Anterior cingulate cortex (tissue), 58 donors: ENCODE data around the gene RAVER2.
"Not testable (repeated sequence)": the region's sequence is repeated elsewhere in the genome, so short reads cannot be mapped to it uniquely, and the experiment has no call there.

ENCODE experiments used
- DNase-seq, 58 donors: peaks; one replicate each; lab custom pipeline; 2025; lab: John Stamatoyannopoulos, UW

The RAVER2 gene

DNA sequence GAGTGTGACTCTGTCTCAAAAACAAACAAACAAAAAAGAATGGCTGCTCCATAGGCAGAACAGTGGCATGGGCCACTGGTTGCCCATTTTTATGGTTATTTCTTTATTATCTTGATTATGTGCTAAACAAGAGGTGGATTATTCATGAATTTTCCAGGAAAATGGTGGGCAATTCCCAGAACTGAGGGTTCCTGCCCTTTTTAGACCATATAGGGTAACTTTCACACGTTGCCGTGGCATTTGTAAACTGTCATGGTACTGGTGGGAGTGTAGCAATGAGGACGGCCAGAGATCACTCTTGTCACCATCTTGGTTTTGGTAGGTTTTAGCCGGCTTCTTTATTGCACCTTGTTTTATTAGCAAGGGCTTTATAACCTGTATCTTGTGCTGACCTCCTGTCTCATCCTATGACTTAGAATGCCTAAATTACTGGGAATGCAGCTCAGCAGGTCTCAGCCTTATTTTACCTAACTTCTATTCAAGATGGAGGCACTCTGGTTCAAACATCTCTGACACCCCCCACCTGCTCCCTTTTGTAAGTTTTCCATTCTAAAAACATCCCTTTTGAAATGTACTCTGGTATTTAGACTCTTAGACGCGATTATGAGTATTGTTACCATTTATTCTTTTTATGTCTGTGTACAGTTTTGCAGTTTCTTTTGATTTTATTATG lies 57.1 kb downstream of the RAVER2 start:
- DNase-seq, result no peak

DNA sequence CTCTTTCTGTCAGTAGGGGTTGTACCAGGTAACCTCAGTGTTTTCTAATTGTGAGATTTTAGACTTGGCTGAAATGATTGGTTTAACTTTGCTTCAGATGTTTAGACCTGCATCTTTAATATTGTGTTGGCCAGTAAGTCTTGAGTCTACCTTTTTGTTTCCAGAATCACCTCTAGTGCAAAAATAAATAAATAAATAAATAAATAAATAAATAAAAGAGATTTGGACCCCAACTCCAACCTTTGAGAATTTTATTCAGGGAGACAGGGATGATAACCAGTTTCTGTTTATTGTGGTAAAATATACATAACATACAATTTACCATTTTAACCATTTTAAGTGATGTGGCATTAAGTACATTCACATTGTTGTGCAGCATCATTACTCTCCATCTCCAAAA lies 64.4 kb downstream of the RAVER2 start:
- DNase-seq, result no peak

DNA sequence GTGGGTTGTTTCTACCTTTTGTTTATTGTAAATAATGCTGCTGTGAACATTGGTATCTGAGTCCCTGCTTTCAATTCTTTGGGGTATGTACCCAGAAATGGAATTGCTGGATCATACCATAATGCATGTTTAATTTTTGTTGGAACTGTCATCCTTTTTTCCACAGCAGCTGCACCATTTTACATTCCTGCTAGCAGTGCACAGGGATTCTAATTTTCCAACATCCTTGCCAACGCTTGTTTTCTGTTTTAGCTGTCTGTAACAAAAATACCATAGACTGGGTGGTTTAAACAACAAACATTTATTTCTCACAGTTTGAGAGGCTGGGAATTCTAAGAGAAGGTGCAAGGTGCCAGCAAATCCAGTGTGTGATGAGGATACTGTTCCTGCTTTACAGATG lies 65.1 kb downstream of the RAVER2 start:
- no peak for DNase-seq

DNA sequence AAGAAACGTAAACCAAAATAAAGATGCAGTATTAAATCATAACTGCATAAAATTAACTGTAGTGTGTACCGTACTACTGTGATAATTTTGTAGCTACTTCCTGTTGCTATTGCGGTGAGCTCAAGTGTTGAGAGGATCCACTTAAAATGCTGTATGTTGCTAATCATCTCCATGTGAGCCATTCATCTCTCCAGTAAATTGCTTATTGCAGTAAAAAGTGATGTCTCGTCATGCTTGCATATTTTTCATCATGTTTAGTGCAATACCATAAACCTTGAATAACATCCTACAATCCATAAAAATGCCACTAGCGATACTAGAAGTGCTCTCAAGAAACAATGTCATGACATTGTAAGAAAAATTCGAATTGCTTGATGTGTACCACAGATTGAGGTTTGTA lies 66.3 kb downstream of the RAVER2 start:
- DNase-seq, result no peak

DNA sequence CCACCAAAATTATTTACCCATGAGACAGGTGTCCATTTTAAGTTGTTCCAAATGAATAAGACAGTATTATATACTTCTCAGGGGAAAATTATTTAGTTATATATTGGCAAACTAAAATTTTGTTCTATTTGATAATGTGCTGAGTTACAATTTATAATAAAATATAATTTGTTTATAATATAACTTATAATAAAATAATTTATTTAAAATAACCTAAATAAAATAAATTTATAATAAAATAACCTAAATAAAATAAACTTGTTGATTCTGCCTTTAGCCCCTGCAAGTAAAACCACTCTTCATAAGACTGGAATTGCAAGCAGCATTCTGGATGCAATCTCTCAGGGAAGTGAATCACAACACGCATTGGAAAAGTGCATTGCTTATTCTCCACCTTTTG lies 69.6 kb downstream of the RAVER2 start:
- DNase-seq, result no peak

DNA sequence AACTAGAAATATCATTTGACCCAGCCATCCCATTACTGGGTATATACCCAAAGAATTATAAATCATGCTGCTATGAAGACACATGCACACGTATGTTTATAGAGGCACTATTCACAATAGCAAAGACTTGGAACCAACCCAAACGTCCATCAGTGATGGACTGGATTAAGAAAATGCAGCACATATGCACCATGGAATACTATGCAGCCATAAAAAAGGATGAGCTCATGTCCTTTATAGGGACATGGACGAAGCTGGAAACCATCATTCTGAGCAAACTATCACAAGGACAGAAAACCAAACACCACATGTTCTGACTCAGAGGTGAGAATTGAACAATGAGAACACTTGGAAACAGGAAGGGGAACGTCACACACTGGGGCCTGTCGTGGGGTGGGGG lies 72.5 kb downstream of the RAVER2 start:
- DNase-seq, result not testable (repeated sequence)

DNA sequence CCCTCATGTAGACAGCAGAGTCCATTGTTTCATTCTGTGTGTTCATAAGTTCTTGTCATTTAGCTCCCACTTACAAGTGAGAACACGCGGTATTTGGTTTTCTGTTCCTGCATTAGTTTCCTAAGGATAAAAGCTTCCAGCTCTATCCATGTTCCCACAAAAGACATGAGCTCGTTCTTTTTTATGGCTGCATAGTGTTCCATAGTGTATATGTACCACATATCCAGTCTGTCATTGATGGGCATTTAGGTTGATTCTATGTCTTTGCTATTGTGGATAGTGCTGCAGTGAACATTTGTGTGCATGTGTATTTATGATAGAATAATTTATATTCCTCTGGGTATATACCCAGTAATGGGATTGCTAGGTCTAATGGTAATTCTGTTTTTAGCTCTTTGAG lies 75.7 kb downstream of the RAVER2 start:
- not testable (repeated sequence) for DNase-seq

DNA sequence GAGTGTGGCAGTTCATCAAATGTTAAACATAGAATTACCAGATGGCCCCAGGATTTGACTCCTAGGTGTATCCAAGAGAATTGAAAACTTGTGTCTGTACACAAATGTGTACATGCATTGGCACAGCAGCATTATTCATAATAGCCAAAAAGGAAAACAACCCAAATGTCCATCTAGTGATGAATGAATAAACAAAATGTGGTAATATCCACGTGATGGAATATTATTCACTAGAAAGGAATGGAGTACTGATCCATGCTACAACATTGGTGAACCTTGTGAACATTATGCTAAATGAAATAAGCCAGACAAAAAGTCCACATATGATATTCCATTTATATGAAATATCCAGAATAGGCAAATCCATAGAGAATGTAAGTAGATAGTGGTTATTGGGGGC lies 77.7 kb downstream of the RAVER2 start:
- no peak for DNase-seq

DNA sequence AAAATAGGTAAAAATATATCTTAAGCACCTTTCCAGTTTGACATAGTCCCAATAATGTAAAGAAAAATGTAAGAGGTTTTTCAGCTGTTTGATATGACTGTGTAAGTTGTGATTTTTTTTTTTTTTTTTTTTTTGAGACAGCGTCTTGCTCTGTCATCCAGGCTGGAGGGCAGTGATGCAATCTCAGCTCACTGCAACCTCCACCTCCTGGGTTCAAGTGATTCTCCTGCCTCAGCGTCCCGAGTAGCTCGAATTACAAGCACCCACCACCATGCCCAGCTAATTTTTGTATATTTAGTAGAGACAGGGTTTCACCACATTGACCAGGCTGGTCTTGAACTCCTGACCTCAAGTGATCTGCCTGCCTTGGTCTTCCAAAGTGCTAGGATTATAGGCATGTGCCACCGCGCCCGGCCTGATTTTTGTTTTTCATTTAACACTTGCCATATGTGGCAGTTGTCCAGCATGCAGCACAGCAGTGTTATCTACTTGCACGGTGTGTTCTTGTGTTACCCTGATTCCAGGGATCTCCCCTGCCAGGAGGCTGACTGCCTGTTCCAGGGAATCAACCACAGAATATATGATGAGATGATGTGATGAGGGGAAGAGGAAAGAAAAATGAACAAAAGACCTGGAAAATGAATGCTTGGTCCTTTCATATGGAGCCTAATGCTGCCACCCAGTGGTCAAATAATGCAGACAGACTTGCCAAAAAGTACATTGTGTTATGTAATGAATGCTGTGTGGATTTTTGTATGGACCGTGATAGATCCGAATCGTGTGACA lies 79.0 kb downstream of the RAVER2 start:
- DNase-seq, result peak in 41 of 58 donors; percentile 15 to 82 (median 41)

DNA sequence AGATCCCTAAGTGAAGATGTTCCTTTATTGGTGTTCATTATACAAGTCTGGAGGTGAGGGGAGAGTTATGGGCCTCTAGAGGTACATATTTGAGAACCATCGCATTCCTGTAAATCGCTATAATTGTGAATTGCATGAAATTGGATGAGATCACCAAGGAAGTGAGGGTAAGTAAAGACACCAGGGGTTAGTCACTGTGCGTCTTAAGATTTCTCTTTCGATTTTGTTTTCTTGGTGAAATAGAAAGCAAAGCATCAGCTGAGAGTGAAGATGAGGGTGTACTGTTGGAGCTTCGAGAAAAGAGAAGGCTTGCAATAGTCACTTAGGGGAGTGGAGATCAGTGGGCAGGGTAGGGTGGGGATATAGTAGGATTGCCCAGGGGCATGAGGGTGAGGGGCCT lies 82.1 kb downstream of the RAVER2 start:
- no peak for DNase-seq

DNA sequence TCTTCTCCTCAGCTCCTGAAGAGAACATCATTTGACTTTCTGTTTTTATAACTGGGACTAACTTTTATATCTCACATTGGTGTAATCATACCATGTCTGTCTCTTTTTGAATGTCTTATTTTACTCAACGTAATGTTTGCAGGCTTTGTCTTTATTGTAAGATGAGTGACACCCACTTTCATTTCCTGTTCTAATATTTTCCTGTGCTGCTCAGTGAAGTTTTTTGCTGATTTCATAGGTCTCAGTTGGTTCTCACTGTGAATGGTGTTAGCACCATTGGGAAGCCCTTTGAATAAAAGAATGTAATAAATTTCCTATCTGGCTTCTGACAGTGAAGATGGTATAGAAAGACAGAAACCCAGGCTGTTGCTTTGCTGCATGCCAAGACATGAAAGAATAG lies 84.0 kb downstream of the RAVER2 start:
- no peak for DNase-seq

DNA sequence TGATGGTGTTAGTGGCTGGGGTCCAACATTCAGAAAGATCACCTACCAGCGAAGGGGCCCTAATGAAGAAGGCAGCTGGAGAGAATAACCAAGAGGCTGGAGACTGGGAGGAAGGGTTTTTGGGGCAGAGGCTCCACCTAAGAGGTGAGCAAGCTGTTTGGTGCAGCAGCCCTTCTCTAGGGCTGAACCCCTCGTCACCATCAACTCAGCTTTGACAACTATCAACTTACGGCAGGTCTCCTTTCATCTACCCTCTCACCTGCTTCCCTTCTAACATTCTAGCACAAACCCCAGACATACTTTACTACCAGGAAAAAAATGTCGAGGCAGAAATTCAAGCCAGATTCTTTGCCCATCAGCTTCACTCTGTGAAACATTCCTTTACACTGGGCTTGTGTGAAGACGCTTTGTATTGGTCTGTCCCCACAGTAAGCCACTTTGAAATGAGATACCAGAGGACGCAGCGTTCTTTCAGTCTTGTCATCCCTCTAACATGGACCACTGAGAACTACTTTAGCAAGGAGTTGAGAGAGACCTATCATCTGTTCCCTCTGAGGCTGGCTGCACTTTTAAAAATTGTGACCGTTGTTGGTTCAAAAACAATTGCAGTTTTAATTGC lies 84.6 kb downstream of the RAVER2 start:
- DNase-seq, result no peak

DNA sequence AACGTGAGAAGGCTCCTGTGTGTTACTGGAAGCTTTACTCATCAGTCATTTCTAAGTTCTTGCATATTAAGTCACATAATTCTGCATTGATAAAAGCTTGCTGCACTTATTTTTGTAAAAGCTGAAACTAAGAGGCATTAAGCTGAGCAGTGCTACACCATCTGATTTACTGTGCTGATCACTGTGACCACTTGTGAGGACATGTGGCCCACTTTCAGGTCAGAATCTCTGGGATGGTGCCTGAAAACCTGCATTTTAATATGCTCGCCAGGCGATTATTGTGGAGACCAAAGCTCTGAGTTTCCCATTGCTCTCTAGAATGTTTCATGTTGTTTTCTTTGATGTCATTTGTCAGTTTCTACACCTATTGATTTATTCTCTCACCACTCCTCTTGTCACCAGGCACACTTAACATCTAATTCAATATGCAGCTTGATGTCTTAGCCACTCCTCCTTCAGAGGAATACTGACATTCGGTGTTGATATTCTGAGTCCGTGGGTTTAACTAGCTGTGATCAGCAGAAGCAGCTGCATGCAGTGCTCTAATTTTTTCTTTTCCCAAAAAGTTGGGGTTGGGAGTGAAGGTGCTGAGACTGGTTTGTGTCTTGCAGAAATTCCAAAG lies 85.3 kb downstream of the RAVER2 start:
- DNase-seq, result no peak

DNA sequence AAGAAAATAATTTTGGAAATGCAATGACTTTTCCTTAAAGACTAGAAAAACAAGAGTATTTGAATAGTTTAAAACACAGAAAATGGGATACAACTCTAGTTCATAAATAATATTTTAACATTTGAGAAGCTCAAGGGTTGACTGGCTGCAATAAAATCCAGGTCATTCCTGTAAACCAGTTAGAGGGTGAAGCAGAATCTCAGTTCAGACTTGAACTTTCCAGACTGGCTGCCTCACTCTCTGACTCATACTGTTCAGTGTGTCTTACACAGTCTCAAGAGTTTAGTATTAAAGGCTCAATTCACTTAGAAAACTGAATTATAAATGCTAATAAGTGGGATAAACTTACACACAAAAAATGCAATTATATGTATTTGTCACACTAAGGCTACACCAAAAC lies 89.9 kb downstream of the RAVER2 start:
- DNase-seq, result no peak

DNA sequence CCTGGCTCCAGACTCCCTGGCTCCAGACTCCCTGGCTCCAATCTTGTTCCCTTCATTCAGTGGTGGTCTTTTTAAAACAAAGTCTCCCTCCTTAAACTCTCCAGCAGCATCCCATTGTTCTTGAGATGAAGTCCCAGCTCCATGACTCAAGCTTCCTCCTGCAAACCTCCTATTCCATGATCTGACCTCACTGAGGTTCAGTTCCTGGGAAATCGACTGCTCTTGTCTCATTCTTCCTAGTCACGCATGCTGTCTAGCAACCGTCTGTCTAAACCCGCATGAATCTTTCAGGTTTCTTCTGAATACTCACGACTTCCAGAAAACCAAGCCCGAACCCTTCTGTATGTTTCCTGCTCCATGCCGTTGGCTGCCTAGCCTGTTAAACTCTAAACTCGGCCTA lies 91.9 kb downstream of the RAVER2 start:
- DNase-seq, result no peak

DNA sequence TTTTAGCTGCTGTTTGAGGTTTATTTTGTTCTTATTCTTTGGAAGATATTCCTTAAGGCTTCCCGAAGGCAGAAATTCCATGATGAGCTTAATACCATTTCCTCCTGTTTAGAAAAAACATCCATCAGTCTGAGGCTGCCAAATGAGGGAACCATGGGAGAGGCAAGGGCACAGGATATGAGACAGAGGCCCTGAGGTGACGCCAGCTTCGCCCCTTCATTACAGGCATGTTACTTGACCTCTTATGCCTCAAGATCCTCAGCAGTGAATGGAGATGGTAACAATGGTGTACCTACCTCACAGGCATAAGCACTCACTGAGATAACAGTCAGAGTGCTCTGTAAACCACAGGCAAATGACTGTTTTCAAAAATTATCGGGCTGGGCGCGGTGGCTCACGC lies 93.6 kb downstream of the RAVER2 start:
- DNase-seq, result no peak

DNA sequence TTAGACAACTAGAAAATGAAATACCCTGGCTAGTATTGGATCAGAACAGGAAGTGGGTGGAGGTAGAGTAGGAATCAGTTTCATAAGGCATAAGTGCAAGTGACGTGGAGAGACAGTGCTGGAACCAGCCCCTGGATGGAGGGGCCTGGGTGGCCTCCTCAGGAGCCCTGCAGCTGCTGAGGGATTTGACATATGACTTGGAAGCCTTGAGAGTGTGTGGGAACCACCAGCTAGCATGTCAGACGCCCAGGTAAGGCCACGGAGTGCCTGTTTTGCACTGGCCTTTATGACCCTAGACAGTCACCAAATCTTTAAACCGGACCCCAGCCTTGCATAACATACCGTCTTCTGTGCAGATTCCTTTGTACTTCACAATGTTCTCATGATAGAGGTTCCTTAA lies 94.4 kb downstream of the RAVER2 start:
- DNase-seq, result no peak

DNA sequence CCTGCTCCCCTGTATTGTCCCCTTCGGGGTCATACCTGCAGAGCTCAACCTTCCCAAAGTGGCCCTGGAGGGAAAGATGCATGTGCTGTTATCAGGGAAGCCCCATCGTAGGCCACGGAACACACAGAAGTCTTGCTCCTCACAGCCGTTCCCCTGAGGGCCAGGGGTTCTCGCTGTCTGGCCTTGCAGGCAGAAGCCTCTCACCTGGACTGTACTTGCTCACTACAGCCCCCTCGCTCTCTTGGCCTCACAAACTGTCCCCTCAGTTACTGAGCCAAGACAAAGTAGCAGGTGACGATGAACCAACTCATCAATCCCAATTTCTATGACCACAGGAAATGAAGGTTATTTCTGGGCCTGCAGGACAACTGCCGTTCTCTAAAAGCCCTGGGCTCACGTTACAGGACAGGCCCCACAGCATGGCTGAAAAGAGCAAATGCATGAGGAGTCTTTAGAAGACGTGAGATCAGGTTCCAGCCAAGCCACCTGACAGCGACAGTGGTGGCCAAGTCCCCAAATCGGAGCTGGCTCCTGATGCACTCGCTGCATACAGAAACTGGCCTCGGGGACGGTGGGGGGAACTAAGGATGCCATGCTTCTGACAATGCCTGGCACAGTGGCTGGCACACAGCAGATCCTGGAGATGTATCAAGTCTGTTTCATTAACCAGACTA lies 95.0 kb downstream of the RAVER2 start:
- DNase-seq, result no peak

DNA sequence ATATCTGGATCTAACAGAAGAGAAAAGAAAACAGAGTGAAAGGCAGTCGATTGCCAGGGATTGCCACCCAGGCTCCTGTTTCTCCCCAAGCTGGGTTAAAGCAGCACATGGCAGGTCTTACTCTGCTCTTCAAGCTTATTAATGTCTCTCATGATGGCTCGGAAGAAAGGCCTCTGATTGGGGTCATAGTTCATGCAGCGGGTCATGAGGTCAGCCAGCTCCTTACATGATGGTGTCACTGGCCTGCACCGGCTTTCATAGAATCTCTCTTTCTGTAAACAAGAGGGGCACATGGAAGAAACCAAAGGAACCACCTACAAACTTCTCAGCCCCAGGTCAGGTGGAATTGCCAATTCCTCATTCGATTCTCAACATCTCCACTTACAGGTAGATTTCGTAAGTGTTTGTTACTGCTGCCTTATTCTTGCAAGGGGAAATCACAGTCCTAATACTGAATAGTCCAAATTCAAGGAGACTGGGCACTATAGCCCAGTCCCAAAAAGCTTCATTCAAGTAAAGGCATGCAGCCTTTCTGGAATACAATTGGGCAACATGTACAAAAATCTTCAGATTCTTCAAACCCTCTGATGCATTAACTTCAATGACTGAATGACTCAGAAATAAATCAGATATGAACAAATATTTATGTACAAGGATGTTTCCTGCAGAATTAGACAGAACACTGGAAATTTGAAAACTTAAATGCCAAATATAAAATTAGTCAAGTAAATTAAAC lies 96.6 kb downstream of the RAVER2 start:
- no peak for DNase-seq

DNA sequence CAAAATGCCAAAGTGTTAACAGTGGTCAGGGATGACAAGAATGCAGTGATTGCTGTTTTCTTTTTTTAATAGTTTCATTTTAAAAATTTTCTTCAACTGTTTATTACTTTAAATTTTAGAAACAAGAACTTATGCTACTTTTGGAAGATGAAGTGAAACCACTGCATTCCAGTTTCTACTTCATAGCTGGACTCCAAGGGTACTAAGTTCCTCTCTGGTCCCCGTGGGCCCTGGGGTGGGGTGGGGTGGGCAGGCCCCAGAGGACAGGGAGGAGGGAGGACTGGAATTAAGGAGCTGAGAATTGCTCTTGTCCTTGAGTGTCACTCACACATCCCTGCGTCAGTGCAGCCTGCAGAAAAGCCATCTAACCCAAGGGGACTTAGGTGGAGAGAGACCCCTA lies 97.3 kb downstream of the RAVER2 start:
- no peak for DNase-seq
